ENCODE measurements around the gene CRIM1.

- TF ChIP-seq TAF1 (IDR thresholded peaks at IDR 0.05; ENCODE audit: borderline replicate concordance, insufficient read depth, low read length) (no peak), POLR2AphosphoS5 (IDR thresholded peaks at IDR 0.05; ENCODE audit: low read depth, low read length) (no peak)
These were observed 151.8 kb downstream of the CRIM1 start for GRCh38 chr2:36507408-36507812.
